Motor neuron (in vitro differentiated cells): ENCODE data around the gene IGHMBP2. TPM values are rescaled to one million over a fixed set of nuclear protein-coding genes. Genes with fewer than 3 reads are reported as not detected.
"Not testable (repeated sequence)": the region's sequence is repeated elsewhere in the genome, so short reads cannot be mapped to it uniquely, and the experiment has no call there.

Source experiments
- ATAC-seq, 8 experiments: fragments of 200-7000 bp; cut with Tn5 transposase; replicated peaks in 6 of 8; 2 replicates each; pipeline ENCODE4 v1.8.0; 2021; ENCODE audit warnings: mild to moderate bottlenecking in 8 of 8, moderate library complexity in 8 of 8
- H3K27ac ChIP-seq, 2 donors: fragments of 250-450 bp; sonication (Bioruptor Pico); 2 replicates each; pipeline ENCODE4 v1.9.0; 2021; ENCODE audit warnings: antibody characterized with exemption in 2 of 2, mild to moderate bottlenecking in 2 of 2, moderate library complexity in 1 of 2
- H3K4me1 ChIP-seq, 2 donors: fragments of 250-450 bp; sonication (Bioruptor Pico); replicated peaks in 1 of 2; 2 replicates each; pipeline ENCODE4 v1.6.1; 2021; ENCODE audit warnings: antibody characterized with exemption in 2 of 2, mild to moderate bottlenecking in 2 of 2, moderate library complexity in 1 of 2
- H3K4me3 ChIP-seq, 5 donors: fragments of 250-450 bp; sonication (Bioruptor Pico); 2 replicates each; pipeline ENCODE4 v1.9.0; 2021; ENCODE audit warnings: antibody characterized with exemption in 5 of 5, mild to moderate bottlenecking in 5 of 5, moderate library complexity in 4 of 5
- WGBS, 10 experiments: fragments of 450-650 bp; shearing (Covaris generic); methylation state at CpG; one replicate each; pipeline ENCODE4 v1.0.0; 2022; 5-methylcytosine and 5-hydroxymethylcytosine counted together
- in situ Hi-C, 9 experiments: fragments of 400-800 bp; cut with MboI; loops; one replicate each; pipeline ENCODE4 v1.15.0; 2021; ENCODE audit warnings: low sequenced_read_pairs in 9 of 9, low pct_unique_long_range_greater_than_20kb in 2 of 9; ENCODE audit not compliant: unreplicated experiment in 9 of 9
- total RNA-seq, 8 experiments: library from RNA; unstranded; fragments of 300-600 nt; gene quantifications; 2 replicates each; pipeline versions ENCODE4 v1.2.3 to v1.2.4, GENCODE V29; 2022

Gene IGHMBP2
- total RNA-seq: 10 to 100 TPM in 5 of 8 experiments, 1 to 10 TPM in 3; 6.7 to 21.0 (median 10.3) TPM

DNA sequence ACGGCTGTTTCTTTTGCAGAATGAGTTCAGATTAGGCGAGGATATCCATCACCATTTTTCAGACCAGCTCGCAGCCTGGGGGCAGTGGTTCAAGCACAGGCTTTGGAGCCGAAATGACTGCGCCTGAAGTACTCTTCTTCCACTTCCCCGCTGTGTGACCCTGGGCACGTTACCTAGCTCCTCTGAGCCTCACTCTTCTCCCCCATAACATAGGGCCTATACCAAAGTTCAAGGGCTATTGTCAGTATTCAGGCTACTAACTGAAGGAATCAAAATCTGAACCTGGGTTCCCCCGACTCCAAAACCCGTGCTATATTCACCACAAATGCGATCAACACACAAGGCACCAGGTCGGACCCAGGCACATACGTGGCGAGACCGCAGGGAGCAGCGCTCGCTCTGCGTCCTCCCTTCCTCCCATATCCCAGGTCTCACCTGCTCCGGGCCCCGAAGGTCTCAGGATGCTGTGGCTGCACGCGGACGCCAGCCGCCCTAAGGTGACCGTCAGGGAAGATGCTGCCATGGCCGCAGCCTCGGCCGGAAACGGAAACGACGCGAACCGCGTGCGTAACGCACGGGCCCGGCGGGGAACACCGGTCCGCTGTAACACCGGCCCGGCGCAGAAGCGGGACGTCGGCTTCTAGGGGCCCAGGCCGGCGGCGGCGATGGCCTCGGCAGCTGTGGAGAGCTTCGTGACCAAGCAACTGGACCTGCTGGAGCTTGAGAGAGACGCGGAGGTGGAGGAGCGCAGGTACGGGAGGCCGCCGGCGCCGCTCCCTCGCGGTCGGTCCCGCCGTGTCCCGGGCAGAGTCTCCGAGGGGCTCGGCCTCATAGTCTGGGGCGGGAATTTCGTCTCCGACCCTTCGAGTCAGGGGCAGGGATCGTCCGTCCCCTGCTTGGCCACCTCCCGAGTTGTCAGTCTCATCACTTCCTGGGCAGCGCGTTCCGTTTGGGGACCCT, at the start of gene IGHMBP2, which contains the start of gene MRPL21:
Gene IGHMBP2 (plus strand): TSS at position 604 of the 960 bp plus-strand sequence. CDS start 62 bp downstream, at position 666.
Gene MRPL21 (minus strand): TSS at position 545 of the 960 bp plus-strand sequence. CDS start 22 bp downstream, at position 523.
- H3K4me1 ChIP-seq: peaks cover 10 to 14% of the 10 kb centered on the region in 2 donors
- H3K4me3 ChIP-seq: peak within 1 kb of the TSS; percentile 88 to 100 (median 99)
- peak; percentile 91 to 98 (median 97) for ATAC-seq
- peak within 1 kb of the TSS; percentile 78 to 92 for H3K27ac ChIP-seq
- in situ Hi-C loops: no loop called here
- WGBS, 10 experiments: 0 to 7% (median 2%) methylated on average over 1 to 34 of the region's 78 CpGs; no CpG with 5 or more reads in 1 of the 10 experiments

DNA sequence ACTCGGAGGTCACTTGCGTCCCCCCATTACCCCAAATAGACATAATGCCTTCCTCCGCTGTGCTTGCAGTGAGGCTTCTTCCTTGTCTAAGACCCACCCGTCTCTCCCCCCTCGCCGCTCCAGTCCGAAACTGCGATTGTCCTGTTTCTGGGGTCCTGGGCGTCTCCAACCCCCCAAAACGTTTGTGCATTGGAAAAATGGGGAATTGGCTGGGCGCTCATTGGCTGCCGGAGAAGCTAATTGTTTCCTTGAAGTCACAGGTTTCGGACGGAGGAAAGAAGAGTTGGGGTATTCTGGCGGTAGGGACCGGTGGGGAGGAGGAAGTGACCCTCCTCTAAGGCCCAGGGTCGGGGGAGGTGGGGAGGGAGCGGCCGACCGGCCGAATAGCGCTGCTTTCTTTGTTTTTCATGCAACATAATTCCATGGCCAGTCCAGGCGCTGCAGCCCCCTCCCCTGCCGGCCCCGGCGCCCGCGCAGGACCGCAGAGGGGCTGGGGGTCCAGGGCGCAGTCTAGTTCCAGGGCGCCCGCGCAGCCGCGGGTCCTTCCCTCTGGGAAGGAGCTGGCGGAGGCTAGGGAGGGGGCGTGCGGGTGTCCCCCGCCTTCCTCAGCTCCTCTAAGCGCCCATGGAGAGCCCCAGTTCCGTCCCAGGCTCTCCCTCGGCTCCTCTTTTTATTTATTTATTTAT, 49.3 kb upstream of the IGHMBP2 start:
- ATAC-seq: peak in 3 of 8 experiments; percentile 13 to 25 (median 16)
- Histone ChIP-seq H3K4me3 (peak overlapping the region in 1 of 5 donors; percentile 15), H3K4me1 (peaks cover 0 to 8% of the 10 kb centered on the region in 2 donors), H3K27ac (no peak overlapping the region)
- in situ Hi-C loops: no loop called here
- 19 to 90% (median 49%) methylated on average over 1 to 11 of the region's 42 CpGs; no CpG with 5 or more reads in 4 of the 10 experiments for WGBS, 10 experiments

DNA sequence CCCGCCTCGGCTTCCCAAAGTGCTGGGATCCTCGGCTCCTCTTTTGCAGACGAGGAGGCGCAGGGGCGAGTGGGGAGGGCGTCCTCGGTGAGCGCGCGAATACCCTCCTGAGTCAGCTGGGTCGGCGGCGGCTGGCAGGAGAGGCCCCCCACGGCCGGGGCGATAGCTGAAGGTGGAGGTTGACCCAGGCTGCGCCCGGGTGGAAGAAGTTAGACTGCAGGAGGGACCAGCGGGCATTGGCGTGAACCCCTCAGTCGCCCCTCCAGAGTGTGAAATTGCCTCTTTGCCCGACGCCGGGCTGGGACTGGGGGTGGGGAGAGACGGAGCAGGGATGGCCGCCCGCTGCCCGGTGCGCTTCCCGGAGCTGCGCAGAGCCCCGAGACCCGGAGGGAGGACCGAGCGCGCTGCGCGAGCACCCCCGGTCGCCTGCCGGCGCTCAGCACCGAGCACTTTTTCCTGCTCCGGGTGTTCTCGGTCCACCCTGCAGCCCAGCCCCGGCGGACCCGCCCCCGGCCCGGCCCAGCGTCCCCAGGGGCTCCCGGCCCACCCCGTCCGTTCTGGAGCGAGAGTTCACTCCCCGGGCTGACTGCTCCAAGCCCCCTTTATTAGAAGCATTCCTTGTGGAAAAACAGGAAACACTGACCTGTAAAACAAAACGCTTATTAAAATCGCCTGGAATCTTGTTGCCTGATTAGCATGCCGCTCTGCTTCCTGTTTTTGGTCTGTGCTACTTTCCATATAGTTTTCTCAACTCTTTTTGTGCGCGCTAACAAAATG, 48.3 kb upstream of the IGHMBP2 start:
- H3K27ac ChIP-seq: no peak overlapping the region
- H3K4me3 ChIP-seq: peak overlapping the region in 2 of 5 donors; percentile 15 to 20
- in situ Hi-C loops: no loop called here
- WGBS, 10 experiments: 4 to 100% (median 38%) methylated on average over 2 to 7 of the region's 62 CpGs; no CpG with 5 or more reads in 4 of the 10 experiments
- peaks cover 0 to 8% of the 10 kb centered on the region in 2 donors for H3K4me1 ChIP-seq
- ATAC-seq: peak; percentile 19 to 96 (median 82)

DNA sequence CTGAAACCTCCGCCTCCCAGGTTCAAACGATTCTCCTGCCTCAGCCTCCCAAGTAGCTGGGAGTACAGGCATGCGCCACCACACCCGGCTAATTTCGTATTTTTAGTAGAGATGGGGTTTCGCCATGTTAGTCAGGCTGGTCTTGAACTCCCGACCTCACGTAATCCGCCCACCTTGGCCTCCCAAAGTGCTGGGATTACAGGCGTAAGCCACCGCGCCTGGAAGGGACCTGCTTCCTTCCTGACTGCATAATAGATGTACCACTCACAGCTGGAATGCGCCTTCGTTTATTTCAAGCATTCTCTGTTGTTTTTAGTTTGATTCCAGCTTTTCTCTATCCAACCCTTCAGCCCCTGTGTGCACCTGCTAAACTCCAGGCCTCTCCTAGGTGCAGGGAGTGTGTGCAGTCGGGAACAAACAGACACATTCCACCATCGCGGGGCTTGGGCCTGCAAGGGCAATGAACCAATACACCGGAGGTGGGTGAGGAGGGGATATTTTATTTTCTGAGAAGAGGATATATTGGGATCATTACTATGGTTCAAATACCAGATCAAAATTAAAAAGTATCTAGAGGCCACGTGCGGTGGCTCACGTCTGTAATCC, 47.2 kb upstream of the IGHMBP2 start:
- H3K4me3 ChIP-seq, ATAC-seq, H3K4me1 ChIP-seq, in situ Hi-C loops, H3K27ac ChIP-seq: not testable (repeated sequence)
- 80 to 98% (median 87%) methylated on average over 2 to 16 of the region's 21 CpGs; no CpG with 5 or more reads in 2 of the 10 experiments for WGBS, 10 experiments

DNA sequence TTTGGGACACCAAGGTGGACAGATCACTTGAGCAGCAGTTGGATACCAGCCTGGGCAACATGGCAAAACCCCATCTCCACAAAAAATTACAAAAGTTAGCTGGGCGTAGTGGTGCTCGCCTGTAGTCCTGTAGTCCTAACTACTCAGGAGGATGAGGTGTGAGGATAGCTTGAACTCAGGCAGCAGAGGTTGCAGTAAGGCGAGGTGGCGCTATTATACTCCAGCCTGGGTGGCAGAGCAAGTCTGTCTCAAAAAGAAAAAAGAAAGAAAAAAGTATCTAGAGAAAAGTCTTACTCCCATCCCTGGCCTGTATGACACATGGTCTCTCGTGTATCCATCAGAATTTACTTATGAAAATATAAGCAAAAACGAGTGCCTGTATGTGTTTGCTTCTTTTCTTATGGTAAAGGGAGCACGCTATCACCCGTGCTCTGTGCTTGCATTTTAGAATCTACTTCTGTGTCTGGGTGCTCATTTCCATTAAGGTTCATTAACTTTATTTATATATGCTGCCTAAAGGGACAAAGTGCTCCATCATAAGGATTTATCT, 46.6 kb upstream of the IGHMBP2 start:
- H3K4me3 ChIP-seq: no peak overlapping the region
- H3K4me1 ChIP-seq: peaks cover 0 to 8% of the 10 kb centered on the region in 2 donors
- no peak for ATAC-seq
- in situ Hi-C loops: no loop called here
- WGBS, 10 experiments: 50 to 100% (median 73%) methylated on average over 1 to 8 of the region's 8 CpGs; no CpG with 5 or more reads in 2 of the 10 experiments
- no peak overlapping the region for H3K27ac ChIP-seq

DNA sequence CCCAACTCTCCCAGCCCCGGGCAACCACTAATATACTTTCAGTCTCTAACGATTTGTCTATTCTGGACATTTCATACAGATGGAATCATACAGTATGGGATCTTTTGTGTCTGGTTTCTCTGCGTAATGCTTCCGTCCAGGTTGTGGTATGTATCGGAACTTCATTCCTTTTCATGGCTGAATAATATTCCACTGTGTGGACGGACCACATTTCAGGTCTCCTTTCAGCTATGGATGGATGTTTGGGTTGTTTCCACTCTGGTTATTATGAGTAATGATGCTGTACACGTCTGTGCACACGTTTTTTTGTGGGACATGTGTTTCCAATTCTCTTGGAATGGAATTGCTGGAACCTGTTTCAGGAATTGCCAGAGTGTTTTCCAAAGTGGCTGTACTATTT, 44.6 kb upstream of the IGHMBP2 start:
- in situ Hi-C loops: no loop called here
- 72 to 97% (median 92%) methylated on average over 2 to 8 of the region's 8 CpGs; no CpG with 5 or more reads in 3 of the 10 experiments for WGBS, 10 experiments
- H3K4me3 ChIP-seq: no peak overlapping the region
- no peak overlapping the region for H3K27ac ChIP-seq
- no peak for ATAC-seq
- peaks cover 0 to 8% of the 10 kb centered on the region in 2 donors for H3K4me1 ChIP-seq

DNA sequence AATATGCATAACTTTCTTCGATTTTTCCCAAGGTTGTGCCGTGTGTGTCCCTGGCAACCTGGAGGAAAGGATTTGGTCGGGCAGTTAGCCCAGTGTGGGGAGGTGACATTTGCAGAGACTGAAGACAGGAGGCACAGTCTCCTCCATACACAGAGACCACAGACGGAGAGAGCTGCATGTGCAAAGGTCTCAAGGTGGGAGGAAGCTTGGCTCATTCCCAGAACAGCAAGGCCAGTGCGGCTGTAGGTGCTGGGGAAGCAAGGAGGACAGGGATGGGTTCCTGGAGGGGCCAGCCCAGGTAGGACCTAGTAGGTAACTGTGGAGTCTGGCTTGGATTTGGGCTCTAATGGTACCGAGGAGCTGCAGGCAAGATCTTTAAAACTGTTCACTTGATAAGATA, 41.3 kb upstream of the IGHMBP2 start:
- ATAC-seq: no peak
- no peaks in the 10 kb centered on the region for H3K4me1 ChIP-seq
- WGBS, 10 experiments: 40 to 100% (median 80%) methylated on average over 1 to 4 of the region's 6 CpGs; no CpG with 5 or more reads in 1 of the 10 experiments
- no peak overlapping the region for H3K4me3 ChIP-seq
- in situ Hi-C loops: no loop called here
- H3K27ac ChIP-seq: no peak overlapping the region

DNA sequence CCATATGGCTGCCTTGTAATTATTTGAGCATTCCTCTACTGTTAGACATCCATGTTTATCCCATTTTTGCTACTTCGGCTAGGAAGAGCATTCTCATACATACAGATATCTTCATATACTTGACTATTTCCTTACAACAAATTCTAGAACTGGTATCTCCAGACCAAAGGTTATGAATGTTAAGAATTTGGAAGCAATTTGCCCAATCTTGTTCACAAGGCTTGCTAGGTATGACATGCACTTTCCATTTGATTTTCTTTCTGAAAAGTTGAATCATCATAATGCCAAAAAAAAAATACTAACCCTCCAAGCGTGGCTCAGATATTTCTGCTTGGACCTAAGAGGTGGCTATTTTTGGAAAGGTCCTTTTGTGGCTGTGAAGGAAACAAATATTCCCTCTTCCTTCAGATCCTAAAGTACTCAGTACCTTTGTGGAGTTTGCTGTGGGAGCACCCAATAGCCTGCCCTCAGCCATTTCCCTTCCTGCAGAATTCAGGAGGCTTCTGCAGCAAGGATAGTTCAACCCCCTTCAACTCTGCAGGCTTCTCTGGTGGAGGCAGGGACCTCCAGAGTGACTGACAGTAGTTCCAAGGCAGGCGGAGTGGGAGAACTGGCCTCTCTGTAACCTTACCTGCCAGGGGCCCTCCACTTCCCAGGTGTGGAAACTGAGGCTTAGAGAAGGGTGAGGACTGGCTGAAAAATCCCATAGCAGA, 40.0 kb upstream of the IGHMBP2 start:
- no peak for ATAC-seq
- H3K4me3 ChIP-seq: no peak overlapping the region
- in situ Hi-C loops: no loop called here
- no peak overlapping the region for H3K27ac ChIP-seq
- WGBS, 10 experiments: 60 to 91% (median 78%) methylated on average over 1 to 2 of the region's 3 CpGs; no CpG with 5 or more reads in 2 of the 10 experiments
- no peaks in the 10 kb centered on the region for H3K4me1 ChIP-seq

DNA sequence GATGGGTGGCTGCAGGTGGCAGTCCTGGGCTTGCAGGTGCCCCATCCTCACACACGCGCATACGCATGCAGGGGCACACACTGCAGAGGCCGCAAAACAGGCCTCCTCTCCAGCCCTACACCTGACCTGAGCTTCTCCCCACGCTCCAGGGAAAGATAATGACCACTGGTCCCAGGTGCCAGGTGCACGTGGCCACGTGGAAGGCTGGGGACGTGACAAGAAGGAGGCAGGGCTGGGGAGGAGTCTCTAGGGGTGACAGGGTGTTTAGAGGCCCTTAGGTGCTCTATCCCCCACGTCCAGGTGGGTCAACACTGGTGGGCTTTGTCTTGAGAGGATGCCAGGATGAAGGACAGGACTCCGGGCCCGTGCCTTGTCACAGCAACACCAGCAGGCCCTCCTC, 38.5 kb upstream of the IGHMBP2 start:
- Histone ChIP-seq H3K4me1 (peaks cover 0 to 3% of the 10 kb centered on the region in 2 donors), H3K27ac (no peak overlapping the region), H3K4me3 (no peak overlapping the region)
- 20 to 86% methylated on average over 1 to 7 of the region's 11 CpGs; no CpG with 5 or more reads in 8 of the 10 experiments for WGBS, 10 experiments
- no peak for ATAC-seq
- in situ Hi-C loops: no loop called here

DNA sequence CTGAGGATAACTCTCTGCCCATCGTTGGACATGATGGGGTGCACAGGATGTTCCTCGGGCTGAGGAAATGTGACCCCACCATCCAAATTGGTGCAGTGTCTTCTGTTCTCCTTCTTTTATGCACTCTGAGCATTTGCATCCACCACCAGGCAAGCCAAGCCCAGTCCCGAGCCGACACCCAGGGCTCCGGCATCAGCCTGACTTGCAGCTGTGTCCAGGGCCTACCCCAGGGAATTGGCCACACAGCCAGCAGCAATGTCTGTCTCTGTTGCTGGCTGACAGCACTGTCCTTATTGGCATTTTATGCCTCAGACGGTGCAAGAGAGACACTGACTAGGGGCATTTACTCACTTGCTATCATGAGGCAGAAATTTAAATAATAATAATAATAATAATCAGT, 36.6 kb upstream of the IGHMBP2 start:
- in situ Hi-C loops: no loop called here
- 40 to 83% (median 60%) methylated on average over 1 to 5 of the region's 6 CpGs; no CpG with 5 or more reads in 3 of the 10 experiments for WGBS, 10 experiments
- H3K4me1 ChIP-seq: peaks cover 0 to 3% of the 10 kb centered on the region in 2 donors
- no peak overlapping the region for H3K27ac ChIP-seq
- peak in 3 of 8 experiments; percentile 41 to 83 (median 50) for ATAC-seq
- H3K4me3 ChIP-seq: no peak overlapping the region

DNA sequence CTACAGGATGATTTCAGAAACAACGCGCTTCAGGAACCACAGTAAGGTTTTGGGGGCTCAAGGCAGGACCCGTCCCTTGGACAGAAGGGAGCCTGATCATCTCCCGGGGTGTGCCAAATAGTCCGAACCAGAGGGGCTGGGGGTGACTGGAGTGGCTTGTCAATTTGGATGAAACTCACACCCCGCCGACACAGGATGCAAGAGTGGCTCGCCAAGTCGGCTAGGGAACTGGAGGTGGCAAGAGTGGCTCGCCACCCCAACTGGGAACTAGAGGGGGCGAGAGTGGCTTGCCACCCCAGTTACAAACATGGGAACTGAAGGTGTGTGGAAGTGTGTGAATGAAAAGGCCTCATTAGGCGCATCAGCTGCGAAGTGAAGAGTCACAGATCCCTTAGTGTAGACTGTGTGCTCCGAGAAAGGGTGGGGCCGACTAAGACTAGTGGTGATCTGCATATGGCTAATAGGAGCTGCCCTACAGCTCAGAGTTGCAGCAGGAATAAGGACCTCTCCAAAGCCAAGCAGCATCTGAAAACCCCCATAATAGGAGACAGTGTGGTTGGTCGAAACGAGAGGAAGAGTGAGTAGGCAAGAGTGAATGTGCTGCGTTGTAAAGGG, 35.4 kb upstream of the IGHMBP2 start:
- in situ Hi-C loops: no loop called here
- ATAC-seq: peak in 3 of 8 experiments; percentile 69 to 80 (median 70)
- 62 to 96% (median 84%) methylated on average over 3 to 13 of the region's 18 CpGs; no CpG with 5 or more reads in 2 of the 10 experiments for whole genome bisulfite sequencing, 10 experiments
- Histone ChIP-seq H3K4me1 (peaks cover 0 to 3% of the 10 kb centered on the region in 2 donors), H3K4me3 (no peak overlapping the region), H3K27ac (no peak overlapping the region)
